HepG2 (cell line): ENCODE data around the gene SYT9. TPM values are rescaled to one million over a fixed set of nuclear protein-coding genes. Genes with fewer than 3 reads are reported as not detected.

Experiments
- ATAC-seq: fragments of 200-7000 bp; cut with Tn5 transposase; 3 replicates; pipeline ENCODE4 v1.9.1; 2020; ENCODE audit warnings: mild to moderate bottlenecking, moderate library complexity
- BruUV-seq: library from RNA; stranded (reverse); fragments of 400-500 nt; replicated peaks from 2 replicates; lab custom pipeline; 2021; lab: Mats Ljungman, UMichigan
- CTCF ChIA-PET: fragments of 300-600 bp; formaldehyde crosslinking; extraction: SDS; loops from one replicate; lab custom pipeline; 2021; ENCODE audit warnings: low total read pairs, inconsistent platforms, low intra/inter-chr PET ratio; lab: Yijun Ruan, JAX
- POLR2A ChIA-PET: fragments of 350-600 bp; sonication (Branson Sonifier 250); formaldehyde crosslinking; loops from one replicate; lab custom pipeline; 2020; ENCODE audit warnings: antibody characterized with exemption, inconsistent platforms; lab: Yijun Ruan, JAX
- DNase-seq: peaks from one replicate; pipeline ENCODE4 v3.0.0-alpha.2; 2015; ENCODE audit warnings: low spot score
- FAIRE-seq: peaks from 3 replicates; lab custom pipeline; 2011; peaks lifted over from hg19 to GRCh38; lab: Jason Lieb, UNC
- H2AFZ ChIP-seq: one replicate; pipeline ENCODE4 v1.6.1; 2011; ENCODE audit warnings: low read length, inconsistent platforms
- H3K27ac ChIP-seq: fragments of 300-600 bp; 3 replicates; pipeline ENCODE4 v1.8.0; 2011; ENCODE audit warnings: mixed run types, mild to moderate bottlenecking, mixed read lengths, low read length, inconsistent platforms; ENCODE audit not compliant: insufficient read depth; ENCODE audit errors: extremely low read length
- H3K27me3 ChIP-seq, 2 experiments: fragments of 200-600 bp in 1 of 2; 2 replicates in 1 of 2; 3 replicates in 1 of 2; pipeline versions ENCODE4 v1.6.0 to v1.8.0; 2011; ENCODE audit warnings: low read length in 2 of 2, mild to moderate bottlenecking in 2 of 2, moderate library complexity in 2 of 2, inconsistent platforms in 1 of 2; ENCODE audit not compliant: insufficient read depth in 2 of 2, control insufficient read depth in 1 of 2
- H3K36me3 ChIP-seq, 2 experiments: fragments of 200-600 bp in 1 of 2; replicated peaks in 1 of 2; 2 replicates in 1 of 2; 3 replicates in 1 of 2; pipeline versions ENCODE4 v1.5.1 to v1.8.0; 2011; ENCODE audit warnings: low read length in 2 of 2, inconsistent platforms in 1 of 2; ENCODE audit not compliant: insufficient read depth in 2 of 2, control insufficient read depth in 1 of 2
- H3K4me1 ChIP-seq: 2 replicates; pipeline ENCODE4 v1.5.1; 2012; ENCODE audit warnings: low read length, inconsistent platforms; ENCODE audit not compliant: insufficient read depth
- H3K4me2 ChIP-seq: 2 replicates; pipeline ENCODE4 v1.6.0; 2011; ENCODE audit warnings: low read depth, low read length, inconsistent platforms
- H3K4me3 ChIP-seq, 3 experiments: fragments of 200-600 bp in 1 of 3; sonication (generic), shearing (Covaris generic) in 1 of 3; replicated peaks in 1 of 3; 2 replicates each; pipeline ENCODE4 v1.5.1; 2011 to 2016; ENCODE audit warnings: low read length in 3 of 3, inconsistent platforms in 2 of 3, low read depth in 2 of 3, mild to moderate bottlenecking in 2 of 3, control low read depth in 1 of 3, mixed read lengths in 1 of 3; ENCODE audit not compliant: insufficient read depth in 1 of 3
- H3K79me2 ChIP-seq: one replicate; pipeline ENCODE4 v1.6.1; 2011; ENCODE audit warnings: low read length, inconsistent platforms; ENCODE audit not compliant: insufficient read depth
- H3K9ac ChIP-seq: 2 replicates; pipeline ENCODE4 v1.6.0; 2011; ENCODE audit warnings: mild to moderate bottlenecking, low read depth, low read length, inconsistent platforms; ENCODE audit not compliant: insufficient read depth
- H3K9me3 ChIP-seq: 2 replicates; pipeline ENCODE4 v1.5.1; 2012; ENCODE audit warnings: mild to moderate bottlenecking, low read length
- H4K20me1 ChIP-seq: 2 replicates; pipeline ENCODE4 v1.6.0; 2011; ENCODE audit warnings: inconsistent platforms, mild to moderate bottlenecking, low read length, moderate library complexity; ENCODE audit not compliant: insufficient read depth
- BORCS8-MEF2B ChIP-seq: sonication (generic); formaldehyde crosslinking; IDR thresholded peaks from 2 replicates; pipeline ENCODE4 v1.8.0; 2022; ENCODE audit warnings: mild to moderate bottlenecking, missing genetic modification reagents
- HDAC1 ChIP-seq: sonication (generic); formaldehyde crosslinking; IDR thresholded peaks from 2 replicates; pipeline ENCODE4 v1.5.1; 2020; ENCODE audit warnings: mild to moderate bottlenecking, missing genetic modification reagents
- ZKSCAN5 ChIP-seq: sonication (generic); formaldehyde crosslinking; IDR thresholded peaks from 2 replicates; pipeline ENCODE4 v1.5.1; 2020; ENCODE audit warnings: mild to moderate bottlenecking, missing genetic modification reagents
- ZNF432 ChIP-seq: sonication (generic); formaldehyde crosslinking; IDR thresholded peaks from 2 replicates; pipeline ENCODE4 v1.5.0; 2020; ENCODE audit warnings: missing genetic modification reagents, mild to moderate bottlenecking, borderline replicate concordance
- WGBS: methylation state at CpG from one replicate; pipeline ENCODE4 v1.1.6; 2017; ENCODE audit warnings: low lambda C conversion rate; 5-methylcytosine and 5-hydroxymethylcytosine counted together
- in situ Hi-C: cut with HindIII; loops from 2 replicates; pipeline ENCODE4 v1.10.0; 2017; ENCODE audit warnings: low pct_unique_long_range_greater_than_20kb; ENCODE audit not compliant: extremely low pct_ligation_motif_present
- intact Hi-C: fragments of 100-400 bp; cut with micrococcal nuclease; formaldehyde crosslinking; loops from one replicate; pipeline ENCODE4 v1.10.0; 2022; ENCODE audit not compliant: unreplicated experiment
- polyA plus RNA-seq, 8 experiments: library from polyadenylated mRNA; depleted of rRNA in 3 of 8; stranded (reverse) in 7 of 8; unstranded in 1 of 8; fragments of >200 nt; fragmentation: Illumina TruSeq in 4 of 8; extraction: Trizol in 4 of 8; gene quantifications; 2 replicates each; pipeline versions ENCODE4 v1.2.1 to v1.2.3, GENCODE V29; 2011 to 2016; ENCODE audit warnings: low read depth in 4 of 8, missing spikeins in 1 of 8, mixed read lengths in 1 of 8; ENCODE audit not compliant: insufficient read depth in 1 of 8
- total RNA-seq, 5 experiments: library from RNA; depleted of rRNA; stranded (reverse); fragments of >200 nt; fragmentation: Illumina TruSeq; extraction: Trizol; gene quantifications; 2 replicates each; pipeline ENCODE4 v1.2.3, GENCODE V29; 2016; ENCODE audit warnings: low read depth in 1 of 5
- TF ChIP-seq, protein P1 (sequence below): sonication (generic); formaldehyde crosslinking; IDR thresholded peaks from 2 replicates; pipeline ENCODE4 v1.5.1; 2020; ENCODE audit warnings: missing genetic modification reagents, mild to moderate bottlenecking, borderline replicate concordance
- TF ChIP-seq, protein P2 (sequence below), 2 experiments: sonication (generic) in 1 of 2; formaldehyde crosslinking in 1 of 2; IDR thresholded peaks; 2 replicates each; pipeline versions ENCODE4 v1.4.0 to v1.6.1; 2018 to 2020; ENCODE audit warnings: missing genetic modification reagents in 2 of 2, borderline replicate concordance in 1 of 2, low read depth in 1 of 2, mild to moderate bottlenecking in 1 of 2, missing biosample characterization in 1 of 2
- TF ChIP-seq, protein P3 (sequence below): sonication (generic); formaldehyde crosslinking; IDR thresholded peaks from 2 replicates; pipeline ENCODE4 v1.4.0; 2020; ENCODE audit warnings: missing genetic modification reagents, mild to moderate bottlenecking, borderline replicate concordance
- TF ChIP-seq, protein P4 (sequence below): sonication (generic); formaldehyde crosslinking; IDR thresholded peaks from 2 replicates; pipeline ENCODE4 v1.8.1; 2023; ENCODE audit warnings: mild to moderate bottlenecking, missing genetic modification reagents, borderline replicate concordance

The SYT9 gene
- total and polyA plus RNA-seq, 2 of the 13 experiments (the other 11 are each of a cell fraction or from before 2014, with no cell fraction given) = not detected

DNA sequence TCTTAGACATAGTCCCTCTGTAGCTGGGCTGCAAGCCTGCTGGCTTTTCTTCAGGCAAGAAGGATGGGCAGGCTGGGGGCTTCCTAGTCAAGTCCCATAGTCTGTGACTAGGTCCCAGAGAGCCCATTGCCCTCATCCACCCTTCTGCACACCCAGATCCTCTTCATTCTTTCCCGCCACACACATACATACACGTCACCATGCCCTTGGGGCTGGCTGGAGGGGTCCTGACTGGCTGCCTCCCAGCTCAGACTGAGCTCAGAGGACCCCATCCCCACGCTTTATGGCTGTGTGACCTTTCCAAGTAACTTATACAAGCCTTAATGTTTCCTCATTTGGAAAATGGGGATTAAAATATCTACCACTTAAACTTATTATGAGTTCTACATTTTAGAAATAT is 248.5 kb downstream of the SYT9 start:
- BruUV-seq = no TSS peak
- 47% methylated on average over 3 of the region's 3 CpGs for WGBS
- TF ChIP-seq ZKSCAN5 (CRISPR knock-in tag) (no peak), ZNF432 (no peak), HDAC1 (CRISPR knock-in tag) (no peak), BORCS8-MEF2B (CRISPR knock-in tag) (no peak)
- TF ChIP-seq, protein P1, sequence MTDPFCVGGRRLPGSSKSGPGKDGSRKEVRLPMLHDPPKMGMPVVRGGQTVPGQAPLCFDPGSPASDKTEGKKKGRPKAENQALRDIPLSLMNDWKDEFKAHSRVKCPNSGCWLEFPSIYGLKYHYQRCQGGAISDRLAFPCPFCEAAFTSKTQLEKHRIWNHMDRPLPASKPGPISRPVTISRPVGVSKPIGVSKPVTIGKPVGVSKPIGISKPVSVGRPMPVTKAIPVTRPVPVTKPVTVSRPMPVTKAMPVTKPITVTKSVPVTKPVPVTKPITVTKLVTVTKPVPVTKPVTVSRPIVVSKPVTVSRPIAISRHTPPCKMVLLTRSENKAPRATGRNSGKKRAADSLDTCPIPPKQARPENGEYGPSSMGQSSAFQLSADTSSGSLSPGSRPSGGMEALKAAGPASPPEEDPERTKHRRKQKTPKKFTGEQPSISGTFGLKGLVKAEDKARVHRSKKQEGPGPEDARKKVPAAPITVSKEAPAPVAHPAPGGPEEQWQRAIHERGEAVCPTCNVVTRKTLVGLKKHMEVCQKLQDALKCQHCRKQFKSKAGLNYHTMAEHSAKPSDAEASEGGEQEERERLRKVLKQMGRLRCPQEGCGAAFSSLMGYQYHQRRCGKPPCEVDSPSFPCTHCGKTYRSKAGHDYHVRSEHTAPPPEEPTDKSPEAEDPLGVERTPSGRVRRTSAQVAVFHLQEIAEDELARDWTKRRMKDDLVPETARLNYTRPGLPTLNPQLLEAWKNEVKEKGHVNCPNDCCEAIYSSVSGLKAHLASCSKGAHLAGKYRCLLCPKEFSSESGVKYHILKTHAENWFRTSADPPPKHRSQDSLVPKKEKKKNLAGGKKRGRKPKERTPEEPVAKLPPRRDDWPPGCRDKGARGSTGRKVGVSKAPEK (CRISPR knock-in tag) = no peak
- TF ChIP-seq, protein P2, sequence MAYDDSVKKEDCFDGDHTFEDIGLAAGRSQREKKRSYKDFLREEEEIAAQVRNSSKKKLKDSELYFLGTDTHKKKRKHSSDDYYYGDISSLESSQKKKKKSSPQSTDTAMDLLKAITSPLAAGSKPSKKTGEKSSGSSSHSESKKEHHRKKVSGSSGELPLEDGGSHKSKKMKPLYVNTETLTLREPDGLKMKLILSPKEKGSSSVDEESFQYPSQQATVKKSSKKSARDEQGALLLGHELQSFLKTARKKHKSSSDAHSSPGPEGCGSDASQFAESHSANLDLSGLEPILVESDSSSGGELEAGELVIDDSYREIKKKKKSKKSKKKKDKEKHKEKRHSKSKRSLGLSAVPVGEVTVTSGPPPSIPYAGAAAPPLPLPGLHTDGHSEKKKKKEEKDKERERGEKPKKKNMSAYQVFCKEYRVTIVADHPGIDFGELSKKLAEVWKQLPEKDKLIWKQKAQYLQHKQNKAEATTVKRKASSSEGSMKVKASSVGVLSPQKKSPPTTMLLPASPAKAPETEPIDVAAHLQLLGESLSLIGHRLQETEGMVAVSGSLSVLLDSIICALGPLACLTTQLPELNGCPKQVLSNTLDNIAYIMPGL (CRISPR knock-in tag; IDR thresholded peaks at IDR 0.05; ENCODE audit: borderline replicate concordance in 1 of 2, low read depth in 1 of 2) = no peak
- TF ChIP-seq, protein P3, sequence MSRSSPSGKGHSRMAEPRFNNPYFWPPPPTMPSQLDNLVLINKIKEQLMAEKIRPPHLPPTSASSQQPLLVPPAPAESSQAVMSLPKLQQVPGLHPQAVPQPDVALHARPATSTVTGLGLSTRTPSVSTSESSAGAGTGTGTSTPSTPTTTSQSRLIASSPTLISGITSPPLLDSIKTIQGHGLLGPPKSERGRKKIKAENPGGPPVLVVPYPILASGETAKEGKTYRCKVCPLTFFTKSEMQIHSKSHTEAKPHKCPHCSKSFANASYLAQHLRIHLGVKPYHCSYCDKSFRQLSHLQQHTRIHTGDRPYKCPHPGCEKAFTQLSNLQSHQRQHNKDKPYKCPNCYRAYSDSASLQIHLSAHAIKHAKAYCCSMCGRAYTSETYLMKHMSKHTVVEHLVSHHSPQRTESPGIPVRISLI (CRISPR knock-in tag) = no peak
- TF ChIP-seq, protein P4, sequence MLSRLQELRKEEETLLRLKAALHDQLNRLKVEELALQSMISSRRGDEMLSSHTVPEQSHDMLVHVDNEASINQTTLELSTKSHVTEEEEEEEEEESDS = no peak
- FAIRE-seq = no peak
- H3K4me2 ChIP-seq = no peak overlapping the region
- in situ Hi-C loops (no loop called here), intact Hi-C loops (no loop called here)
- no peaks in the 10 kb centered on the region for H3K36me3 ChIP-seq
- H3K79me2 ChIP-seq = no peaks in the 10 kb centered on the region
- no peak overlapping the region for H3K9ac ChIP-seq
- no peak overlapping the region for H2AFZ ChIP-seq
- ATAC-seq = no peak
- no peak overlapping the region for H3K27ac ChIP-seq
- H3K4me1 ChIP-seq = no peaks in the 10 kb centered on the region
- DNase-seq = no peak
- H3K9me3 ChIP-seq = no peaks in the 10 kb centered on the region
- no peaks in the 10 kb centered on the region for H4K20me1 ChIP-seq
- ChIA-PET CTCF (no interaction called here), POLR2A (no interaction called here)
- H3K27me3 ChIP-seq = no peaks in the 10 kb centered on the region; a peak in 1 of 5 replicates
- H3K4me3 ChIP-seq = no peak overlapping the region
